ENCODE results near the gene CEP85. TPM values are rescaled to one million over a fixed set of nuclear protein-coding genes. Genes with fewer than 3 reads are reported as not detected.

CEP85 gene
- total and polyA plus RNA-seq, 2 of the 13 experiments (the other 11 are each of a cell fraction or from before 2014, with no cell fraction given) = 16.1 to 26.7 TPM

DNA sequence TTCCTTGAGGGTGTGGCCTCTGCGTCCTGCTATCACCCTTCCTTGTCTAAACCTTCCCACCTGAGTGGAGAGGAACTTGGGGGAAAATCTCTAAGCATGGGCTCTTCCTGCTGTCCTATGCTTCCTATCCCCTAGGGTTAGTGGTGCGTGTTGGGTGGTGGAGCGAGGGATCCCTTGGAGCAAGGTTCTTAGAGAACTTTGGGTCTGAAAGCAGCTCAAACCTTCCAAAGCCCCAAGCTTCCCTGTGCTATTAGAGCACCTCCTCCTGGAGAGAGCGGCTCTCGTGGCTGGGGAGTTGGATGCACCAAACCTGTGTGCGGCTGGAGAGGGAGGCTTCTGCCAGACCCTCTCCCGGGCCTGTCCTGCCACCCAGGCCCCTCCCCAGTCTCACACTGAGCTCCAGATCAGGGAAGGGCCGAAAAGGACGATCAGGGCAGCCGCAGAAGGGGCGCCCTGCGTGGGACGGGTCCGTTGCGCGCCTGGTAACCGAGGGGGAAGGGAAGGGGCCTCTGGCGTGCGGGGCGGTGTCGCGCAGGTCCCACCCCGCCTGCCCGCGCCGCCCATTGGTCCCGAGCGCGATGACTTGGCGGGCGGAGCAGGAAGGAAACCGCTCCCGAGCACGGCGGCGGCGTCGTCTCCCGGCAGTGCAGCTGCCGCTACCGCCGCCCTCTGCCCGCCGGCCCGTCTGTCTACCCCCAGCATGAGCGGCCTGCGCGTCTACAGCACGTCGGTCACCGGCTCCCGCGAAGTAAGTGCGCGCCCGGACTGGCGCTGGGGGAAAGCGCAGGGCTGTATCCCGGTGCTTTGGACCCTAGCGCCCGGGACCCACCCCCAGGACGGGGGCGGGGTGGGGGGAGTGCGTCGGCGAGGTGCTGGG, 45.7 kb downstream of the CEP85 start, which contains the start of gene SH3BGRL3 (continued):
- TF ChIP-seq NFE2 (CRISPR knock-in tag; IDR thresholded peaks at IDR 0.05) (no peak), GLI4 (CRISPR knock-in tag; IDR thresholded peaks at IDR 0.05; ENCODE audit: borderline replicate concordance) (no peak), PHF20 (CRISPR knock-in tag; IDR thresholded peaks at IDR 0.05) (peak; percentile 62), RAD51 (IDR thresholded peaks at IDR 0.05; ENCODE audit: borderline replicate concordance) (no peak), MED8 (CRISPR knock-in tag; IDR thresholded peaks at IDR 0.05; ENCODE audit: insufficient replicate concordance) (no peak), SP1 (IDR thresholded peaks at IDR 0.05) (no peak), SP1 (CRISPR knock-in tag; IDR thresholded peaks at IDR 0.05) (no peak; the same call in 1 of the 2 replicates), HDAC2 (CRISPR knock-in tag; IDR thresholded peaks at IDR 0.05) (peak; percentile 69; the same call in 1 of the 2 replicates), SMYD3 (CRISPR knock-in tag; IDR thresholded peaks at IDR 0.05) (peak; percentile 49; the same call in 1 of the 2 replicates), ZFP82 (CRISPR knock-in tag; IDR thresholded peaks at IDR 0.05; ENCODE audit: borderline replicate concordance) (no peak; the same call in 1 of the 2 replicates), RNF2 (conservative IDR thresholded peaks at IDR 0.05; ENCODE audit: low read depth) (peak; percentile 86), ZNF724P (CRISPR knock-in tag; IDR thresholded peaks at IDR 0.05; ENCODE audit: borderline replicate concordance) (peak; percentile 77; the same call in 1 of the 2 replicates), ZNF782 (CRISPR knock-in tag; IDR thresholded peaks at IDR 0.05; ENCODE audit: borderline replicate concordance) (0 out of 2 replicates have a peak, but pooled peaks have one; percentile 46), CEBPG (CRISPR knock-in tag; IDR thresholded peaks at IDR 0.05) (no peak), CBFB (CRISPR knock-in tag; IDR thresholded peaks at IDR 0.05) (peak; percentile 31; the same call in 1 of the 2 replicates)
- TF ChIP-seq, protein P1, sequence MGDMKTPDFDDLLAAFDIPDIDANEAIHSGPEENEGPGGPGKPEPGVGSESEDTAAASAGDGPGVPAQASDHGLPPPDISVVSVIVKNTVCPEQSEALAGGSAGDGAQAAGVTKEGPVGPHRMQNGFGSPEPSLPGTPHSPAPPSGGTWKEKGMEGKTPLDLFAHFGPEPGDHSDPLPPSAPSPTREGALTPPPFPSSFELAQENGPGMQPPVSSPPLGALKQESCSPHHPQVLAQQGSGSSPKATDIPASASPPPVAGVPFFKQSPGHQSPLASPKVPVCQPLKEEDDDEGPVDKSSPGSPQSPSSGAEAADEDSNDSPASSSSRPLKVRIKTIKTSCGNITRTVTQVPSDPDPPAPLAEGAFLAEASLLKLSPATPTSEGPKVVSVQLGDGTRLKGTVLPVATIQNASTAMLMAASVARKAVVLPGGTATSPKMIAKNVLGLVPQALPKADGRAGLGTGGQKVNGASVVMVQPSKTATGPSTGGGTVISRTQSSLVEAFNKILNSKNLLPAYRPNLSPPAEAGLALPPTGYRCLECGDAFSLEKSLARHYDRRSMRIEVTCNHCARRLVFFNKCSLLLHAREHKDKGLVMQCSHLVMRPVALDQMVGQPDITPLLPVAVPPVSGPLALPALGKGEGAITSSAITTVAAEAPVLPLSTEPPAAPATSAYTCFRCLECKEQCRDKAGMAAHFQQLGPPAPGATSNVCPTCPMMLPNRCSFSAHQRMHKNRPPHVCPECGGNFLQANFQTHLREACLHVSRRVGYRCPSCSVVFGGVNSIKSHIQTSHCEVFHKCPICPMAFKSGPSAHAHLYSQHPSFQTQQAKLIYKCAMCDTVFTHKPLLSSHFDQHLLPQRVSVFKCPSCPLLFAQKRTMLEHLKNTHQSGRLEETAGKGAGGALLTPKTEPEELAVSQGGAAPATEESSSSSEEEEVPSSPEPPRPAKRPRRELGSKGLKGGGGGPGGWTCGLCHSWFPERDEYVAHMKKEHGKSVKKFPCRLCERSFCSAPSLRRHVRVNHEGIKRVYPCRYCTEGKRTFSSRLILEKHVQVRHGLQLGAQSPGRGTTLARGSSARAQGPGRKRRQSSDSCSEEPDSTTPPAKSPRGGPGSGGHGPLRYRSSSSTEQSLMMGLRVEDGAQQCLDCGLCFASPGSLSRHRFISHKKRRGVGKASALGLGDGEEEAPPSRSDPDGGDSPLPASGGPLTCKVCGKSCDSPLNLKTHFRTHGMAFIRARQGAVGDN (CRISPR knock-in tag; IDR thresholded peaks at IDR 0.05) = peak; percentile 96
- TF ChIP-seq, protein P2, sequence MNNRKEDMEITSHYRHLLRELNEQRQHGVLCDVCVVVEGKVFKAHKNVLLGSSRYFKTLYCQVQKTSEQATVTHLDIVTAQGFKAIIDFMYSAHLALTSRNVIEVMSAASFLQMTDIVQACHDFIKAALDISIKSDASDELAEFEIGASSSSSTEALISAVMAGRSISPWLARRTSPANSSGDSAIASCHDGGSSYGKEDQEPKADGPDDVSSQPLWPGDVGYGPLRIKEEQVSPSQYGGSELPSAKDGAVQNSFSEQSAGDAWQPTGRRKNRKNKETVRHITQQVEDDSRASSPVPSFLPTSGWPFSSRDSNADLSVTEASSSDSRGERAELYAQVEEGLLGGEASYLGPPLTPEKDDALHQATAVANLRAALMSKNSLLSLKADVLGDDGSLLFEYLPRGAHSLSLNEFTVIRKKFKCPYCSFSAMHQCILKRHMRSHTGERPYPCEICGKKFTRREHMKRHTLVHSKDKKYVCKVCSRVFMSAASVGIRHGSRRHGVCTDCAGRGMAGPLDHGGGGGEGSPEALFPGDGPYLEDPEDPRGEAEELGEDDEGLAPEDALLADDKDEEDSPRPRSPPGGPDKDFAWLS (CRISPR knock-in tag; IDR thresholded peaks at IDR 0.05; ENCODE audit: borderline replicate concordance) = 0 out of 2 replicates have a peak, but pooled peaks have one; percentile 87
- TF ChIP-seq, protein P3, sequence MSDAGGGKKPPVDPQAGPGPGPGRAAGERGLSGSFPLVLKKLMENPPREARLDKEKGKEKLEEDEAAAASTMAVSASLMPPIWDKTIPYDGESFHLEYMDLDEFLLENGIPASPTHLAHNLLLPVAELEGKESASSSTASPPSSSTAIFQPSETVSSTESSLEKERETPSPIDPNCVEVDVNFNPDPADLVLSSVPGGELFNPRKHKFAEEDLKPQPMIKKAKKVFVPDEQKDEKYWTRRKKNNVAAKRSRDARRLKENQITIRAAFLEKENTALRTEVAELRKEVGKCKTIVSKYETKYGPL (CRISPR knock-in tag; IDR thresholded peaks at IDR 0.05) = no peak
- TF ChIP-seq, protein P4, sequence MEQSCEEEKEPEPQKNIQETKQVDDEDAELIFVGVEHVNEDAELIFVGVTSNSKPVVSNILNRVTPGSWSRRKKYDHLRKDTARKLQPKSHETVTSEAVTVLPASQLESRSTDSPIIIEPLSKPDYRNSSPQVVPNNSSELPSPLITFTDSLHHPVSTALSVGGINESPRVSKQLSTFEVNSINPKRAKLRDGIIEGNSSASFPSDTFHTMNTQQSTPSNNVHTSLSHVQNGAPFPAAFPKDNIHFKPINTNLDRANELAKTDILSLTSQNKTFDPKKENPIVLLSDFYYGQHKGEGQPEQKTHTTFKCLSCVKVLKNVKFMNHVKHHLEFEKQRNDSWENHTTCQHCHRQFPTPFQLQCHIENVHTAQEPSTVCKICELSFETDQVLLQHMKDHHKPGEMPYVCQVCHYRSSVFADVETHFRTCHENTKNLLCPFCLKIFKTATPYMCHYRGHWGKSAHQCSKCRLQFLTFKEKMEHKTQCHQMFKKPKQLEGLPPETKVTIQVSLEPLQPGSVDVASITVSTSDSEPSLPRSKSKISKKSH (CRISPR knock-in tag; IDR thresholded peaks at IDR 0.05; ENCODE audit: borderline replicate concordance) = peak; percentile 39; the same call in 1 of the 2 replicates
- TF ChIP-seq, protein P5, sequence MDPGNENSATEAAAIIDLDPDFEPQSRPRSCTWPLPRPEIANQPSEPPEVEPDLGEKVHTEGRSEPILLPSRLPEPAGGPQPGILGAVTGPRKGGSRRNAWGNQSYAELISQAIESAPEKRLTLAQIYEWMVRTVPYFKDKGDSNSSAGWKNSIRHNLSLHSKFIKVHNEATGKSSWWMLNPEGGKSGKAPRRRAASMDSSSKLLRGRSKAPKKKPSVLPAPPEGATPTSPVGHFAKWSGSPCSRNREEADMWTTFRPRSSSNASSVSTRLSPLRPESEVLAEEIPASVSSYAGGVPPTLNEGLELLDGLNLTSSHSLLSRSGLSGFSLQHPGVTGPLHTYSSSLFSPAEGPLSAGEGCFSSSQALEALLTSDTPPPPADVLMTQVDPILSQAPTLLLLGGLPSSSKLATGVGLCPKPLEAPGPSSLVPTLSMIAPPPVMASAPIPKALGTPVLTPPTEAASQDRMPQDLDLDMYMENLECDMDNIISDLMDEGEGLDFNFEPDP (CRISPR knock-in tag; conservative IDR thresholded peaks at IDR 0.05) = no peak

Data from HepG2 (cell line).